GM18867 (cell line): ENCODE measurements around the gene DLG3.

ENCODE experiments used
- ATAC-seq: cut with Tn5 transposase; IDR thresholded peaks from one replicate; pipeline ENCODE4 v1.9.1; 2021; ENCODE audit warnings: mild to moderate bottlenecking, moderate library complexity; ENCODE audit not compliant: unreplicated experiment

DLG3 gene

DNA sequence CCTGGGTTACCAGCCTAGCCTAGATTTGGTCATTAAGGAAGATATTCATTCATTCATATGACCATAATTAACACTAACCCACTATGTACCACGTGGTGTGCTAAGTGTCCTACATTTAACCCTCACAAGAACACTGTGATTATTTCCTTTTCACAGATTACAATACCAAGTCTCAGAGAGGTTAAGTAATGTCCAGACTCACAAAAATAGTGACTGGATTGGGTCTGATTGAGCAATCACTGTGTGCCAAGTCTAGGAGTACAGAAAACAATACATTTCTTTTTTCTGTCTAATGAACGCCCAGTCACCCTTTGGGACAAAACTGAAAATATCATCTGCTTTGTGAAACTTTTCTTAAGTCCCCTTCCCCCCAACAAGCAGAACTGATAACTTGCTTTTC is 7.6 kb upstream of the DLG3 start:
- no peak for ATAC-seq

DNA sequence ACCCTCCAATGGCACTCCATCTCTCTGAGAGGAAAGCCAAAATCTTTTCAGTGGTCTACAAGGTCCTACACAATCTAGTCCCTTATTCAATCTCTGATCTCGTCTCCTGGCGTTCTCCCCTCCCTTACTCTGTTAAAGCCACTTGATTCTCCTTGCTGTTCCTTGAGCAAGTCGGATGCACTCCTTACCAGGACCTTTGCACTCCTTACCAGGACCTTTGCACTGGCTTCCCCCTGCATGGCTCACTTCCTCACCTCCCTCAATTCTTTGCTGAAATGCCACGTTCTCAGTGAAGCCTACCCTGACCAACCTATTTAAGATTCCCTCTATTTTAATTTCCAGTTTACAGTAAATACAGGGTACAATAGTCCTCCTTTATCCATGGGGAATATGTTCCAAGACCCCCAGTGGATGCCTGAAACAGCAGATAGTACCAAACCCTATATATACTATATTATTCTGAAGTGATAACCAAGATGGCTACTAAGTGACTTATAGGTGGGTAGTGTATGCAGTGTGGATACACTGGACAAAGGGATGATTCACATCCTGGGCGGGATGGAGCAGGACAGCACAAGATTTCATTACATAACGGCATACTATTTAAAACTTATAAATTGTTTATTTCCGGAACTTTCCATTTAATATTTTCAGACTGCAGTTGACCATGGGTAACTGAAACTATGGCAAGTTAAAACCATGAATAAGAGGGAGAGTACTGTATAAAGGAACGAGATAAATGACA is 6.5 kb upstream of the DLG3 start:
- ATAC-seq: no peak

DNA sequence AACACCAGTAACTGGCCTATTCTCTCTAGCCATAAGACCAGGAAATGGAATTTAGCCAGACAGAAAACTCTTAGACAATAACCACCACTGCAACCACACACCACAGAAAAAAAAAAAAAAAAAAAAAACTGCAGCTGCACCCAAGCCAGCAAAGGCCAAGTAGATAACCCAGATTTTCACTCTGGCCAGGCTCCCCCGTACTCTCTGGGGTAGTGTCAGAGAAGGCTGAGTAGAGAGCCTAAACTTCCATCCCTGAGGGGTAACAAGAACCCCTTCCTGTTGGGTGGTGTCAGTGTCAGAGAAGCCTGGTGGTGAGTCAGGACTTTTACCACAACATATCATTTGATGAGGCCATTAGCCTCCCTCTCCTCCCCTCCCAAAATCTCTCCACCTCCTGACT is 5.6 kb upstream of the DLG3 start:
- no peak for ATAC-seq

DNA sequence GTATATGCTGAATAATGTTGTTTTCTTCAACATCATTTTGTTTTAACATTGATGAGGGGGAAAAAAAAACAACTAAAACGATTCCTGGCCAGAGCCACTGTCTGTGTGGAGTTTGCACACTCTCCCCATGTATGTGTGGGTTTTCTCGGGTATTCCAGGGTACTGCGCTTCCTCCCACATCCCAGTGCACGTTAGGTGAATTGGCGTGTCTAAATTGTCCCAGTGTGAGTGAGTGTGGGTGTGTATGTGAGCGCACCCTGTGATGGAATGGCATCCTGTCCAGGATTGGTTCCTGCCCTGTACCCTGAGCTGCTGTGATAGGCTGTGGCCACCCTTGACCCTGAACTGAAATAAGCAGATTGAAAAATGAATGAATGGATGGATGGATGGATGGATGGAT is 2.4 kb upstream of the DLG3 start:
- ATAC-seq: no peak

DNA sequence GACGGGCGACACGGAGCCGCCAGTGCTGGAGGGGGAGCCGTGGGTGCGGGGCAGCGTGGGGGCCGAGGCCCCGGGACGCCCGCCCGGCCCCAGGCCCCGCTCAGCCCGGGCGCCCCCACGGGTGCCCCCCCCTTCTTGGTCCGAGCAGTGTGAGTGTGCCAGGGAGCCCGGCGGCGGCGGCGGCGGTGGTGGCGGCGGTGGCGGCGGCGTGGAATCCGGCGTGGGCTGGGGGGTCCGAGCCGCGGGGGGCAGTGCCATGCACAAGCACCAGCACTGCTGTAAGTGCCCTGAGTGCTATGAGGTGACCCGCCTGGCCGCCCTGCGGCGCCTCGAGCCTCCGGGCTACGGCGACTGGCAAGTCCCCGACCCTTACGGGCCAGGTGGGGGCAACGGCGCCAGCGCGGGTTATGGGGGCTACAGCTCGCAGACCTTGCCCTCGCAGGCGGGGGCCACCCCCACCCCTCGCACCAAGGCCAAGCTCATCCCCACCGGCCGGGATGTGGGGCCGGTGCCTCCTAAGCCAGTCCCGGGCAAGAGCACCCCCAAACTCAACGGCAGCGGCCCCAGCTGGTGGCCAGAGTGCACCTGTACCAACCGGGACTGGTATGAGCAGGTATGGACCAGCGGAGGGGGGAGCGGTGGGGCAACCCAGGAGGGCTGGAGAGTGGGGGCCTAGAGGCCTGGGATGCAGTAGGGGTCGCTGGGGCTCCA is 466 bp downstream of the DLG3 start:
- ATAC-seq: no peak

DNA sequence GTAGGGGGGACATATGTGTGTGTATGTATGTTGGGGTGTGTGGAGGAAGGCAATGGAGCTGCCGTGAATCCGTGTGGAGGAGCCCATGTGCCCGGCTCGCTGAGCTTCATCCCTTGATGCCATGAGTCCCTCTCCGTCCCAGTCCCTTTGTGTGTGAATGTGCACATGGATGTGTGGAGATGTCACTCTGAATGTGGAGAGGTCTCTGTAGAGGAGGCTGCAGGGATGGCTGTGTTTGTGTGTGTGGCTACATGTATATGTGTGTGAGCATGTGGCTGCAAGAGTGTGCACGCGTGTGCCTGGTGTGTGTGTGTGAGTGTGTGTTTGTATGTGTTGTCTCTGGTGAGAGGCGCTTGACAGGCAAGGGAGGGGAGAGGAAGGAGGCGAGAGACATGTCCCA is 1.3 kb downstream of the DLG3 start:
- no peak for ATAC-seq

DNA sequence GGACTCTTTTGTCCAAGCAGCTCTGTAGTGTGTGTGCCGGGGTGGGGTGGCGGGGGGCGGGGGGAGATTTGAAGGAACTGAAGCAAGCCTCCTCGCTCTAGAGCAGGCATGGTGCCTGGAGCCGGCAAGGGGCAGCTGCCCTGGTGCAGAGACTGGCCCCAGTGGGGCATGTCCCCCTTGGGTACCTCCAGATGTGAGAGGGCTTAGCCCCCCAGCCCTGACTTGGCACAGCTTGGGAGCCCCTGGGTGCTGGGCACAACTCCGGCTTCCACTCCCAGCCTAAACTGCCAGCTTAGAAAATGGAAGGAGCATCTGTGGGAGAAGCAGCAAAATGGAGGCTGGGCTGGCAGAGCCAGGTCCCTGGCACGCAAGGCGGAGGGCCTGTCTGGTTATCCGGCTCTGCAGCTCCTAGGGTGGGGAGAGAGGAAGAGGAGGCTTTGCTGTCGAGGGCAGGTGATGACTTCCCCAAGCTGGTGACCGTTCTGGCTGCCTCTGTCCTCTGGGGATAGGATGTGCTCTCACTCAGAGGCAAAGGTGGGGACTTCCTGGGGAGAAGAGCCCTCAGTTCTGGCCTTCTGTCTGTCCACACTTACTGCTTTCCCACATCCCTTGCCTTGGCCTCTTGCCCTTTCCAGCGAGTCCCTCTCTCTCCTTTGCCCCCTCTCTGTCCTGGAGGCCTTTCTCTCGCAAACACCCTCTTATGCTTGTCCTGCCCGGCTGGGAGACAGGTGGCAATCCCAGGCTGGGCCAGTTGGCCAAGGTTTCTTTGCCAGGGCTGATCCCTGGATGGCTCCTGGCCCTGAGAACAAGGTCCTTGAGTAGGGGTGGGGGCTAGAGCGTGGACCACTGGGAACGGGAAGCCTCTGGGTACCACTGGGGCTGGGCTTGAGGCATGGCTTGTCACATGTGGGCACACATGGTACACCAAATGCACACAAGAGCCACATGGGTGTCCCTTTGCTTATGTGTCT is 2.0 kb downstream of the DLG3 start:
- no peak for ATAC-seq

DNA sequence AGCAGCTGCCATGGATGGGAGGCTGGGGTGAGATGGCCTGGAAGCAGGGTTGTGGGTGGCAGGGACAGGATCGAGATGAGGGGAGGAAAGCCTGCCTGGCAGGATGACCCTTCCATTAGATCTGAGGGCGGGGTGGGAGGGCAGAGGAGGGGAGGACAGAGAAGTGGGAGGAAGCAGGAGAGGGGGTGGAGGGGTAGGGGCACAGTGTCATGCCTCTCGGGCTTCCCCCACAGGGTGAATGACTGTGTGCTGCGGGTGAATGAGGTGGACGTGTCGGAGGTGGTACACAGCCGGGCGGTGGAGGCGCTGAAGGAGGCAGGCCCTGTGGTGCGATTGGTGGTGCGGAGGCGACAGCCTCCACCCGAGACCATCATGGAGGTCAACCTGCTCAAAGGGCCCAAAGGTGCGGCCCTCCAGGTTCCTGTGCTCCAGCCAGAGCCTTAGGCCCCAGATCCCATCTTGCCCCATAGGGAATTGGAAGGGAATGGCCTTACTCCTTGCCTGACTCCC is 4.9 kb downstream of the DLG3 start:
- no peak for ATAC-seq

DNA sequence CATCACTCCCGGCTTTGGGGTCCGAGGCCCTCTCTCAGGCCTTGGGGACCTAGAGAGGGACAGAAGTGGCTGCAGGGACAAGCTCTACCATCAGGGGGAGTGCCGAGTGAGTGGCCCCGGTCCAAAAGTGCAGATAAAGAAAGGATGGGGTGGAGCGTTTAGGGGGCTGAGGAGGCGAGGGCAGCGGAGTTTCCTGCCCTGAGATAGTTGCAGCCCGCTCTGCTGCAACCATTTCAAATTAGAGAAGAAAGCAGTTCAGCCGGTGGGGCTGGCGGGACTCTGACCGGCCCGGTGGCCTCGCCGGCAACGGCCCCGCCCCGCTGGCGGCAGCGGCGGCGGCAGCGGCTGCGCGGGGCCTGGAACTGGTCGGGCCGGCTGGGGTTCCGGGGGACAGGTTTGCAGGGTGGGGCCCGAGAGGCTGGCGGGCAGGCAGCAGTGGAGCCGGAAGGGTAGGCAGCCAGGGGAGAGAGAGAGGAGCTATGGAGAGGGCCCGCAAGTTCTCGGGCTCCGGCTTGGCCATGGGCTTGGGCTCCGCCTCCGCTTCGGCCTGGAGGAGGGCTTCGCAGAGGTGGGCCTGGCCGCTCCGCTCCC is 7.6 kb downstream of the DLG3 start:
- peak; percentile 67 for ATAC-seq

DNA sequence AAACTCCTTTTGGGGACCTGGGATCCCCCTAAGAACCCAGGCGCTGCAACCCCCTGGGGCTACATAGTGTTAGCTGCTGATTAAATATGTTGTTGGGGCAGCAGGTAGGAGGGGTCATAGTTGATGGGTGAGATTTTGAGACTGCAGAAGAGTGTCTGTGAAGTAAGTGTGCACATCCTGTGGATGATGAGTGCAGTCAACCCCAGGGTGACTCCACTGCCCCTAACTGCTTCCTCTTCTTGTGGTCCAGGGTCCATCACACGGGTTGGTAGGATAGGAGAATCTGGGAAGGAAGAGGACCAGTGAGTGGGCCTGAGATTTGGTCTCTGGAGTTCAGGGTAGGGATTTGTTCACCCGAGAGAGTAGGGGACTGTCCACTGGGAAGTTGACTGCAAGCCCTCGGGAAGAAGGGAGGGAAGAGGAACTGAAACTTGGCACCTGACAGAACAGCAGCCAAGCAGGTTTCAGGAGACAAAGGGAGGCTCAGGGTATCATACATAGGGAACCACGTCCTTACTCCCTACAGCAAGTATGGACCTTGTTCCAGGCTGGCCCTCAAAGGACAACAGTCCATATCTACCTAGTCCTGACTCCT is 8.5 kb downstream of the DLG3 start:
- ATAC-seq: no peak

DNA sequence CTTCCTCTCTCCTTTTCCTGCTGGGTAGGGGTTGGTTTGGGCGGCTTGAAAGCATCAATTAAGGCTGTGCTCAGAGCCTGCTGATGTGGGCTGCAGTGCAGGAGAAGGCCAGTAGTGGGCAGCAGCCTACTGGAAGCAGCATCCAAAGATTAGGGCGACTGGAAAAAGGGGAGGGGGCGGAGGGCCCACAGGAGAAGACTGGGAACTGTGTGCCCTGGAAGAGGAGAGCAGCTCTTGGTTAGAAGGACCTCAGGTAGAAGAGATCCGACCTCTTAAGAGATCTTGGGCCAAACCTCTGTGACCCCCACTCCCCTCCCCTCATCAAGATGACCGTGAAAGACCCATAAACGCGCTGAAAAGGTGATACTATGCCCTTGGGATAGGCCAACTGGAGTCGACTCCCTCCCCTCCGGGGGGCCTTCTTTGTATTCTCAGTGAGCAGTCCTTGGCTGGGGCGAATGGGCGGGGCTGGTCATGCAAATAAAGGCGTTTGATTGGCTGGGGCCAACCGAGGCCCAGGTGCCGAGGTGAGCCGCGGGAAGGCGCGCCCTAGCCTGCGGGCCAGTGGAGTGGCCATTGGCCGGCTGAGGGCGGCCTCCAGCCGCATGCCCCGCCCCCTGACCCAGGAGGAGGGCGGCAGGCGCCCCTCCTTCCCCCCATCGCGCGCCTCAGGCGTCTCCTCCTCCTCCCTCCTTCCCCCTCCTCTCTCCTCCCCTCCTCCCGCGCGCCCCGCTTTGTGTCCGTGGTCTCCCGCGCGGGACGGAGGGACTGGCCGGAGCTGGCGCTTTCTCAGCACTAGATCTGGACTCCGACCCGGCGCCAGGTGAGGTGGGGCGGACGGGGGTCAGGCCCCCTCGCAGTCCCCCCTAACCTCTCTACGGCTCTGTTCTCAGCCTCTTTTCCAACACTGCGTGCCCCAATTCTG is 10.1 kb downstream of the DLG3 start:
- peak; percentile 37 for ATAC-seq

DNA sequence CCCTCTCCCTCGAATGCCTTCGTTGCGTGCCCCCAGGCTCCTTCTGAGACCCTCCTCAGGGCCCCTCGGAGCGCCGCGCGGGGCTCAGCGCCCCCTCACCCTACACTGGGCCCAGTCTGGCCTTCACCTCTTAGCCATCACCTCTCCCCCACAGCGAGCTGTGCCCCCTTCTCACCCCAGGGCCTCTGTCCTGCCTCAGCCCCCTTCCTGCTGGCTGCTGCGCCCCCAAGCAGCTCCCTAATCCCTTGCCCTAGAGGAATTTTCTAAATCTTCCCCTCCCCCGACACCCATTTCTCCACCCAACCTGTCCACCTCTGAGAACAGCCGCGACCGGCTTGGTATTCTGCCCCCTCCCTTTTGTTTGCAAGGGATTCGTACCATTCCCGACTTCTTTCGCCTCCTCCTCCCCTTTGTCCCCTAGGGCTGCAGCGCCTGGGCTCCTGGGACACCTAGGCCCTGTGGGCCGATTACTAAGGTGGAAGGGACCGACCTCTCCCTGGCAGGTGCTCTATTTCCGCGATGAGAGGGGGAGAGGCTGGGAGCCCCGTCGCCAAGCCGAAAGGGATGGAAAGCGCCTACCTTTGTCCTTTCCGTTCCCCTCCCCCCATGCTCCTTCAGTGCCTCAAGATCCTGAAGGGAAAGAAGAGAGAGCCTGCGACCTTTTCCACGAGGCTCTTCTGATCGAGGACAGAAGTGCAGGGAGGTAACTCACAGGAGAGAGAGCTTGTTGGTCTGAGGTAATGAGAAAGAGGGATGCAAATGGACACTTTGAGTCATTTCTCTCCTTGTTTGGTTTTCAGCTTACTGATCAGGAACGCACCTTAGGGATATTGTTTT is 10.9 kb downstream of the DLG3 start:
- ATAC-seq: no peak

DNA sequence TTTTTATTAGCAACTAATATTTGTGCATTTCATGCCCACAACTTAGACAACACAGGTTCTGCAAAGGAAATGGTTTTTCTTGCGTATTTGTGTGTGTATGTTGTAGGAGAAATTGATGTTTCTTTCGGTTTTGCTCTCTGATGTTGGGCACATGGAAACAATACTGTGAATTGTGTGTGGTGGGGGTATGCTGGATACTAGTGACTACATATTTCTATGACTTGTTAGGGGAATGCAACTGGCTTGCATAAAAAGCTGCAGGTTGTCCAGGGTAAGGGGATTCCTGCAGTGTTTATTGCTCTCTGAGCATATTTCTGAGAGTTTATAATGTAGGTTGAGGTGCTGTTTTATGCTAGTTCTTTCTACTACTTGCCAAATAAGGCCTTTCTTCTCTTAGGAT is 11.6 kb downstream of the DLG3 start:
- no peak for ATAC-seq

DNA sequence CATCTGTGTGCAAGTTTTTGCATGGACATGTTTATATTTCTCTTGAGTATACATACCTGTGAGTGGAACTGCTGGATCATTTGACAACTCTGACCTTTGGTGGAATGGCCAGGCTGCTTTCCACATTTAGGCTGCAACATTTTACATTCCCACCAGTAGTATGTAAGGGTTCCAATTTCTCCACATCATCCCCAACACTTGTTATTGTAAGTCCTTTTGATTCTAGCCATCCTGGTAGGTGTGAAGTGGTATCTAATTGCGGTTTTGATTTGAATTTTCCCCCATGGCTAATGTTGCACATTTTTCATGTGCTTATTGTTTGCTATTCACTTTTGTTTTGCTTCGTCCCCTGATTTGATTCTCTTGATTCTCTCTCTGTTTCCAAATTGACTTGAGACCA is 16.4 kb downstream of the DLG3 start:
- ATAC-seq: no peak

DNA sequence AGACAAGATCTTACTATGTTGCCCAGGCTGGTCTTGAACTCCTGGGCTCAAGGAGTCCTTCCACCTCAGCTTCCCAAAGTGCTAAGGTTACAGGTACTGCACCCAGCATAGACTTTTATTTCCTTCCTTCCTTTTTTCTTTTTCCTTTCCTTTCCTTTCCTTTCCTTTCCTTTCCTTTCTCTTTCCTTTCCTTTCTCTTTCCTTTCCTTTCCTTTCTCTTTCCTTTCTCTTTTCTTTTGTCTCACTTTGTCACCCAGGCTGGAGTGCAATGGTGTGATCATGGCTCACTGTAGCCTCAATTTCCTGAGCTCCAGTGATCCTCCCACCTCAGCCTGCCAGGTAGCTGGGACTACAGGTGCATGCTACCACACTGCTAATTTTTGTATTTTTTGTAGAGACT is 19.4 kb downstream of the DLG3 start:
- no peak for ATAC-seq

DNA sequence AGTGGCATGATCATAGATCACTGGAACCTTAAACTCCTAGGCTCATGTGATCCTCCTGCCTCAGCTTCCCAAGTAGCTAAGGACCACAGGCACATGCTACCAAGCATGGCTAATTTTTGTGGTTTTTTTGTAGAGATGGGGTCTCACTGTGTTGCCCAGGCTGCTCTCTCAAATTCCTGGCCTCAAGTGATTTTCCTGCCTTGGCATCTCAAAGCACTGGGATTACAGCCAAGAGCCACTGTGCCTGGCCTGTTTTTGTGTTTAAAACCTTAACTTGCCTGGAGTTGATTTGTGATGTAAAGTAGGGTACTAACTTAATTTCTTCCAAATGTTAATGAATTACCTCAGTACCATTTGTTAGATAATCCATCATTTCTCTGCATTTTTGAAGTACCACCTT is 22.3 kb downstream of the DLG3 start:
- ATAC-seq: no peak

DNA sequence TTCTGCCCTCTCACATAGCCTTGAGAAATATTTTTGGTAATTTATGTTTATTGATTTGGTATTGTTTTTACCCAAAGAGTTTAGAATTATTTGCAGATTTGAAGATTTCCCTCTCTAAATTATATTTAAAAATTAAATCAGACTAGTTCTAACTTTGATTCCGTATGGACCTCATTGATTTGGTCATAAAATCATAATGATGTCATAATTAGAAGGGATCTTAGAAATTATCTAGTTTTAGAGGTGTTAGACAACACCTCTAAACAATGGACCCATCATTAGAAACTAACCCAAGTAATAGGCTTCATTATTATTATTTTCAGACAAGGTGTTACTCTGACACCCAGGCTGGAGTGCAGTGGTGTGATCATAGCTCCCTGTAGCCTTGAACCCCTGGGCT is 24.1 kb downstream of the DLG3 start:
- no peak for ATAC-seq

DNA sequence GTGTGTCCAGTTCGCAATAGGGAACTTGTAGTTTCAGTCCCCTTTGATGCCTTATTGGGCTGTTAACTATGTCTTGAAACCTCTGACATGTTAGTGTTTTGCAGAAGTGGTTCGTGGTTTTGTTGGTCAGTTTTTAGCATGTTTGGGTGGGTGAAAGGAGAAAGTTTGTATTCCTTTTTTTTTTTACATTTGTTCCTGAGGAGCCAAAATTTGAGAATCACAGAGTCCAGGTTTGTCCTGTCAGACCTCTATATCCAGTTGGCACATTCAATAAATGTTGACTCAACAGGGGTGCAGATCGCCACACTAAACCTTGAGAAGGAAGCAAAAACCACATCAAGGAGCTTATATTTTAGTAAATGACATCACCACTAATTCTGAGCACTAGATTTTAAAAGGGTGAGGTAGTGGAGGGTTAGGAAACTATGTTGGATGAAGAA is 26.2 kb downstream of the DLG3 start:
- peak; percentile 94 for ATAC-seq
